ENCODE results near the gene BLOC1S5. TPM values are rescaled to one million over a fixed set of nuclear protein-coding genes. Genes with fewer than 3 reads are reported as not detected.
A peak's percentile ranks its signal among the peaks of the same experiment; 100 is the strongest.

The BLOC1S5 gene
- total and polyA plus RNA-seq, 2 of the 13 experiments (the other 11 are each of a cell fraction or from before 2014, with no cell fraction given): 10.5 to 41.5 TPM

DNA sequence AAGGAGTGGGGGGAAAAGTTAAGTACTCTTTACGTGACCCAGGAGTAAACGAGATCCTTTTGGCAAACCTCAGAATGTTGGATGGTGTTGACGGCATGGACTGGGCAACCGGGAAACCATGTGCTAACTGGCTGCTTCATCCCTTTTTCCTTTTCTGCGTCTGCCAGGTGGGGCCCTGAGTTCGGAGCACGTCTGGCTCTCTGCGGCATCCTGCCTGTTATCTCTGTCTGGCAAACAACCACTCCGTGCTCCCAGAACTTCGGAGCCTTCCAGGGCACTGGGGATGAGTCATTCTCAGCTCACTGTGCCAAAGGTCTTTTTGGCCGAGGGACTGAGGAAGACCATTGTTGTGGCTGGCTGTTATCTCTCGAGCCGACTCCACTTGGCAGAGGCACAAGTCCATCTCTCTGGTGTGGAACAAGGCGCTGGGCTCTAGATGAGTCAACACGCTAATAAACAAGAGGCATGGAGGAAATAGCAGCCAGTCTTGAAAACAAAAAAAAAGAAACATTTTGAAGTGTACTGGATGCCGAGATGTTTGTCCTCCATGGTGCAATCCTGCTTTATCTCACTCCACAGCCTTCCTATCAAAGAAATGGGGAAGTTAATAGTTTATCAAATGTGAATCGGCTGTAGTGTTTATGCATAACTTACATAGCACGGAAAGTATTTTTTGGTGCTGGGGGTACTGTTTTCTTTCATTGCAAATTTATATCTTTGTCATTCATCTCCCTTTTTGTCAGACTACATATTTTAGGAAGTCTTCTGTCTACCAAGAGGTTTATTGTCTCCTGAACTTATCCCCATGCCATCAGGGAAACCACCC lies 89.0 kb downstream of the BLOC1S5 start (continued):
- TF ChIP-seq, protein P1, sequence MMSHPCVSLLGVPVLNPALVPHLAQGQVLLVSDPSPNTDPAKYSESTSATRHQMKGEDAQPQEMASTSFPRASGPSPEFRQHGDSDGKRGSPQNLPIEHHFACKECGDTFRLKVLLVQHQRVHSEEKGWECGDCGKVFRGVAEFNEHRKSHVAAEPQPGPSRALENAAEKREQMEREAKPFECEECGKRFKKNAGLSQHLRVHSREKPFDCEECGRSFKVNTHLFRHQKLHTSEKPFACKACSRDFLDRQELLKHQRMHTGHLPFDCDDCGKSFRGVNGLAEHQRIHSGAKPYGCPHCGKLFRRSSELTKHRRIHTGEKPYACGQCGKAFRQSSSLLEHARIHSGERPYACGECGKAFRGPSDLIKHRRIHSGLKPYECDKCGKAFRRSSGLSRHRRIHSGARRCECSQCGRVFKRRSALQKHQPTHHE (CRISPR knock-in tag; IDR thresholded peaks at IDR 0.05; ENCODE audit: borderline replicate concordance): peak; percentile 48; the same call in 1 of the 2 replicates
- TF ChIP-seq JUND (CRISPR knock-in tag; IDR thresholded peaks at IDR 0.05): peak; percentile 100
- TF ChIP-seq FOXK2 (IDR thresholded peaks at IDR 0.05): peak; percentile 92
- TF ChIP-seq BCL6 (CRISPR knock-in tag; IDR thresholded peaks at IDR 0.05): peak; percentile 95
- no peak for TF ChIP-seq PAX8 (CRISPR knock-in tag; IDR thresholded peaks at IDR 0.05; ENCODE audit: borderline replicate concordance)
- peak; percentile 90 for TF ChIP-seq KAT8 (CRISPR knock-in tag; IDR thresholded peaks at IDR 0.05)
- peak; percentile 99 for TF ChIP-seq POGZ (CRISPR knock-in tag; IDR thresholded peaks at IDR 0.05)
- no peak for TF ChIP-seq GABPA (IDR thresholded peaks at IDR 0.05; ENCODE audit: low read depth, low read length)
- no peak; the same call in 1 of the 2 replicates for TF ChIP-seq GABPA (CRISPR knock-in tag; IDR thresholded peaks at IDR 0.05; ENCODE audit: low read depth)
- TF ChIP-seq MEIS1 (CRISPR knock-in tag; IDR thresholded peaks at IDR 0.05; ENCODE audit: borderline replicate concordance): 0 out of 2 replicates have a peak, but pooled peaks have one; percentile 77
- TF ChIP-seq RFX5 (IDR thresholded peaks at IDR 0.05; ENCODE audit: low read depth, low read length): no peak
- TF ChIP-seq ZNF713 (CRISPR knock-in tag; IDR thresholded peaks at IDR 0.05): no peak
- peak; percentile 59; the same call in 1 of the 2 replicates for TF ChIP-seq ELF1 (CRISPR knock-in tag; IDR thresholded peaks at IDR 0.05)
- peak; percentile 89 for TF ChIP-seq SMAD9 (CRISPR knock-in tag; IDR thresholded peaks at IDR 0.05)
- TF ChIP-seq JUN (CRISPR knock-in tag; IDR thresholded peaks at IDR 0.05): peak; percentile 100
- peak; percentile 59; the same call in 1 of the 2 replicates for TF ChIP-seq AKAP8 (CRISPR knock-in tag; IDR thresholded peaks at IDR 0.05)
- peak; percentile 52; the same call in 1 of the 2 replicates for TF ChIP-seq FIP1L1 (IDR thresholded peaks at IDR 0.05; ENCODE audit: borderline replicate concordance, insufficient read depth, low read depth, low read length)
- 0 out of 2 replicates have a peak, but pooled peaks have one; percentile 20 for TF ChIP-seq LCORL (IDR thresholded peaks at IDR 0.05)
- peak; percentile 98 for TF ChIP-seq LCORL (CRISPR knock-in tag; IDR thresholded peaks at IDR 0.05)
- TF ChIP-seq ZNF296 (CRISPR knock-in tag; conservative IDR thresholded peaks at IDR 0.05): no peak
- TF ChIP-seq, protein P2, sequence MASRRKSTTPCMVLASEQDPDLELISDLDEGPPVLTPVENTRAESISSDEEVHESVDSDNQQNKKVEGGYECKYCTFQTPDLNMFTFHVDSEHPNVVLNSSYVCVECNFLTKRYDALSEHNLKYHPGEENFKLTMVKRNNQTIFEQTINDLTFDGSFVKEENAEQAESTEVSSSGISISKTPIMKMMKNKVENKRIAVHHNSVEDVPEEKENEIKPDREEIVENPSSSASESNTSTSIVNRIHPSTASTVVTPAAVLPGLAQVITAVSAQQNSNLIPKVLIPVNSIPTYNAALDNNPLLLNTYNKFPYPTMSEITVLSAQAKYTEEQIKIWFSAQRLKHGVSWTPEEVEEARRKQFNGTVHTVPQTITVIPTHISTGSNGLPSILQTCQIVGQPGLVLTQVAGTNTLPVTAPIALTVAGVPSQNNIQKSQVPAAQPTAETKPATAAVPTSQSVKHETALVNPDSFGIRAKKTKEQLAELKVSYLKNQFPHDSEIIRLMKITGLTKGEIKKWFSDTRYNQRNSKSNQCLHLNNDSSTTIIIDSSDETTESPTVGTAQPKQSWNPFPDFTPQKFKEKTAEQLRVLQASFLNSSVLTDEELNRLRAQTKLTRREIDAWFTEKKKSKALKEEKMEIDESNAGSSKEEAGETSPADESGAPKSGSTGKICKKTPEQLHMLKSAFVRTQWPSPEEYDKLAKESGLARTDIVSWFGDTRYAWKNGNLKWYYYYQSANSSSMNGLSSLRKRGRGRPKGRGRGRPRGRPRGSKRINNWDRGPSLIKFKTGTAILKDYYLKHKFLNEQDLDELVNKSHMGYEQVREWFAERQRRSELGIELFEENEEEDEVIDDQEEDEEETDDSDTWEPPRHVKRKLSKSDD (CRISPR knock-in tag; IDR thresholded peaks at IDR 0.05; ENCODE audit: low read depth): no peak
- no peak for TF ChIP-seq TRIM24 (CRISPR knock-in tag; IDR thresholded peaks at IDR 0.05)
- TF ChIP-seq YEATS2 (CRISPR knock-in tag; IDR thresholded peaks at IDR 0.05; ENCODE audit: borderline replicate concordance): peak; percentile 78; the same call in 1 of the 2 replicates
- TF ChIP-seq, protein P3, sequence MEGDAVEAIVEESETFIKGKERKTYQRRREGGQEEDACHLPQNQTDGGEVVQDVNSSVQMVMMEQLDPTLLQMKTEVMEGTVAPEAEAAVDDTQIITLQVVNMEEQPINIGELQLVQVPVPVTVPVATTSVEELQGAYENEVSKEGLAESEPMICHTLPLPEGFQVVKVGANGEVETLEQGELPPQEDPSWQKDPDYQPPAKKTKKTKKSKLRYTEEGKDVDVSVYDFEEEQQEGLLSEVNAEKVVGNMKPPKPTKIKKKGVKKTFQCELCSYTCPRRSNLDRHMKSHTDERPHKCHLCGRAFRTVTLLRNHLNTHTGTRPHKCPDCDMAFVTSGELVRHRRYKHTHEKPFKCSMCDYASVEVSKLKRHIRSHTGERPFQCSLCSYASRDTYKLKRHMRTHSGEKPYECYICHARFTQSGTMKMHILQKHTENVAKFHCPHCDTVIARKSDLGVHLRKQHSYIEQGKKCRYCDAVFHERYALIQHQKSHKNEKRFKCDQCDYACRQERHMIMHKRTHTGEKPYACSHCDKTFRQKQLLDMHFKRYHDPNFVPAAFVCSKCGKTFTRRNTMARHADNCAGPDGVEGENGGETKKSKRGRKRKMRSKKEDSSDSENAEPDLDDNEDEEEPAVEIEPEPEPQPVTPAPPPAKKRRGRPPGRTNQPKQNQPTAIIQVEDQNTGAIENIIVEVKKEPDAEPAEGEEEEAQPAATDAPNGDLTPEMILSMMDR (CRISPR knock-in tag; IDR thresholded peaks at IDR 0.05): peak; percentile 31; the same call in 1 of the 2 replicates
- TF ChIP-seq ARID2 (CRISPR knock-in tag; IDR thresholded peaks at IDR 0.05; ENCODE audit: borderline replicate concordance): peak; percentile 57; the same call in 1 of the 2 replicates
- peak; percentile 65 for TF ChIP-seq NAIF1 (CRISPR knock-in tag; IDR thresholded peaks at IDR 0.05; ENCODE audit: borderline replicate concordance)
